NOMO-1 treated with dmso at 0.1 percent for 144 hours (cell line): Measurements from ENCODE around the gene OPALIN.

ENCODE experiments used
- DNase-seq: peaks from one replicate; lab custom pipeline; 2025; ENCODE audit not compliant: unreplicated experiment; lab: John Stamatoyannopoulos, UW

Gene OPALIN, protein sequence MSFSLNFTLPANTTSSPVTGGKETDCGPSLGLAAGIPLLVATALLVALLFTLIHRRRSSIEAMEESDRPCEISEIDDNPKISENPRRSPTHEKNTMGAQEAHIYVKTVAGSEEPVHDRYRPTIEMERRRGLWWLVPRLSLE

GRCh38 chr10:96358851-96359540 lies at the start of gene OPALIN:
Gene OPALIN, minus strand, starts transcription at chr10:96359002. Its CDS starts 106 bp downstream, at chr10:96358896.
- no peak for DNase-seq

GRCh38 chr10:96408201-96408600 lies 49.4 kb upstream of the OPALIN start:
- DNase-seq: no peak

DNA sequence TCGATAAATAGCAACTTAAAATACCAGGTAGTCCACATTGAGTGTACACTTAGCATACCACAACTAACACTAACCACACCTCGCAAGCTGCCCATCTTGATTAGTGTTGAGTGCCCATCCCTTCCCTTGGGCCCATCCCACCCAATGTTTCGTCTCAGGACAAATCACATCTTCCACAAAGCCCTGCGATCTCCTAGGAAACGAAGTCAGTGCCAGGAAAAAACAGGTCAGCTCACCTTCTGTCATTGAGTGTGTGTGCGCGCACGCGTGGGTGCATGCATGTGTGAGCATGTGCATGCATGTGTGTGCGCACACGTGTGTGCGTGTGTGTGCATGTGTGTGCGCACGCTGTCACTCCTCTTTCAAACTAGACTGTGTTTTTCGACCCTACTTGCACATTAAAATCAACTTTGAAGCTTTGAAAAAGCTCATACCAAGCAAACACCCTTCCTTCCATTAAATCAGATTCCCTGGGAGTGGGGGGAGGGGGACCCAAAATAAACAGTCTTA lies 48.8 kb upstream of the OPALIN start:
- DNase-seq: no peak

DNA sequence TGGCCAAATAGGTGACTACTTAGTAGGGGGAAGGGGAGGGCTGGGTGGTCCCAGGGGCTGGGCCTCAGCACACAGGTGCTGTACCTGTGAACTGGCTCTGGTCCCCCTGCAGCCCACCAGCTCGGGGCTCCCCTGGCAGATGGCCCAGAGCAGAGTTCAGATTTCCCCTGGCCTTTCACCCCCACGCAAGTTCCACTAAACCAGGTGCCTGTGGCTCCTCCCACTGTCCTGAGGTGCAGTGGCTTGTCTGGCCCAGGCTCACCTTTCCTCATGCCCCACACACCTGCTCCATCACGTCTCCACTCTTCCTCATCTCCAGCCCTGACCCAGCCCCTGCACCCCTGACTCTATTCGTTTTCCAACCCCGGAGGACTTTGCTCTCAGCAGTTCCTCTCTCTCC lies 47.3 kb upstream of the OPALIN start:
- no peak for DNase-seq

- no peak for DNase-seq
Measured at GRCh38 chr10:96402417-96403305, 43.9 kb upstream of the OPALIN start.

DNA sequence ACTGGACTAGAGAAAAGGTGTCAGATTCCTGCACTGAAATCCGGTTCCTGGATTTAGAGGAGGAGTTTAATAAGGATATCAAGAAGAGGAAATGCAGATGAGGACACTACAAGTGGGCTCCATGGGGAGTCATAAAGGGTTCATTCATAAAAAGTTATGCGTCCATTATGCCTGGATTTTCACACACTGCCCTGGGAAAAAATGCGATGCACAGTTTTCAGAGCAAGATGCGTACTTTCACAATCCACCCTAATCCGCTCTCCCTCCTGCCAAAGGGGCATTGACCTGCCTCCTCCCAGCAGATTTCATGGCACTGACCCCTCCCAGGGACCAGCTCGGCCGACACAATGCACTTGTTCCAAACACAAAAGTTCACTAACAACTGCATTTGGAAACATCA lies 42.2 kb upstream of the OPALIN start:
- no peak for DNase-seq

DNA sequence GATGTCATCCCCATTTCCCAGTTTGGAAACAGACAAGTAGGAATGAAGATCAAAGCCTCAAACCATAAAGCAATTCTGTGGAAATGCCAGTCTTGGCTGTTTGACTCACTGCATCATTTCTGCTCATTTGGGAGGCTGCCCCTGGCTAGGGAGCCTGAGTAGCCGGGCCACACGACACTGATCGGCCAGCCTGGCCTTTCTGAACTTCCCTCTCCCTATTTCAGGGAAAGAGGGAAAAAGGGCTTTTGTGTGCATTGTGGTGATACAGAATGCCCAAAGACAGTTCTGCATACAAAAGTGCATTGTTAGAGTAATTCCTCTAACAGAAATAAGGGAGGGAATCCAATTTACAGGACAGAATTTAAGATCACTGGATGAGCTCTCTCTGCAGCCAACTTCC lies 41.7 kb upstream of the OPALIN start:
- no peak for DNase-seq

DNA sequence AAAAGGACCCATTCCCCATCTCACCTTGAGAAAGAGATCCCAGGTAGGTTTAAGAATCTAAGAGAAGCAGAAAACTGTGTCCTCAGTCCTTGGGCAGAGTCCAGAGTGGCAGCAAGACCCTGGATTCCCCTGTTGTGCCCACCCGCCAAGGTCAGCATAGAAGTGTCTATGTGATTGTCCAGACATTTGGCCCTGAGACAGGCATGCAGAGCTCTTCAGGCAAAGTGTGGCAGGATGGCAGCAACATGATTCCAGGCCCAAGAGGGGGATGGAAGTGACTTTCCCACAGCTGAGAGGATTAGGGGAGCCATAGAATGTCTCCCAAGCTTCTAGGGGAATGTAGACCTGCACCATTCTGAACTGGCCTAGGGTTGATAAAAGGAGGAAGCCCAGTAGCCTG lies 39.1 kb upstream of the OPALIN start:
- DNase-seq: no peak

- DNase-seq: peak; percentile 23
Measured at GRCh38 chr10:96395931-96396877, 37.4 kb upstream of the OPALIN start.

- no peak for DNase-seq
Measured at GRCh38 chr10:96390460-96390864, 31.7 kb upstream of the OPALIN start.

GRCh38 chr10:96389785-96390184 lies 31.0 kb upstream of the OPALIN start:
- DNase-seq: no peak

- DNase-seq: no peak
Measured at GRCh38 chr10:96387601-96388000, 28.8 kb upstream of the OPALIN start.

DNA sequence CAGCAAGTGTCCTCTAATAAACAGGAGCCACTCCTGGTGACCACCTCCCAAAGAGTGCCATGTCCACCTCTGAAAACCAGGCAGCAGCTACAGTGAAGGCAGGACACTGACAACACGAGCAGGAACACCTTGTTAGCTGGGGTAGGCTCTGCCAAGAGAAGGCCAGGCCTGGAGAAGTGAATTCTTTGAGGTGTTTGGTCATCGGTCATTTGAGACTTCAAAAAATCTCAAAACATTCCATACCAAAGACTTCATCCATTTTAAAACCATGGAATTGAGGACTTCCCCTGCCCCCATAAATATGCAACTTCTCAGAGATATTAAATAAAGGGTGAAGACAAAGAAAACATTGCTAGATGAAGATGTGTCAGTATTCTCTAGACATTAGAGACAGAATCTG lies 28.4 kb upstream of the OPALIN start:
- DNase-seq: no peak

DNA sequence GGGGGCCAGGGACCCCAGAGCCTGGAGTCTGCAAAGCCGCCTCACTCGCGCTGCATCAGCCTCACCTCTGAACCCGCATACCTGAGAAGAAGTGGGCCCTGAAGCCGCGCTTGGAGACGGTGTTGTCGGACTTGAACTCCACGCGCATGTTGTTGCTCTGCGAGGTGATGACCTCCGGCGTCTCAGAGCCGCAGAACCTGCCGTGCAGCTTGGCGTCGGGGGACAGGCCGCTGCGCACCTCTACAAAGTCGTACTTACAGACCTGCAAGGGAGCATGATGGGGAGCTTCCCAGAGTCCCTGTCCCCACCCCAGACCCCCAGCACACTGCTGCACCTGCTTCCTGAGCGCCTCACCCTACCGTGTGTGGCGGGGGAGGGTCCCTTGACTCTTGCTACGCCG lies 25.7 kb upstream of the OPALIN start:
- DNase-seq: no peak

DNA sequence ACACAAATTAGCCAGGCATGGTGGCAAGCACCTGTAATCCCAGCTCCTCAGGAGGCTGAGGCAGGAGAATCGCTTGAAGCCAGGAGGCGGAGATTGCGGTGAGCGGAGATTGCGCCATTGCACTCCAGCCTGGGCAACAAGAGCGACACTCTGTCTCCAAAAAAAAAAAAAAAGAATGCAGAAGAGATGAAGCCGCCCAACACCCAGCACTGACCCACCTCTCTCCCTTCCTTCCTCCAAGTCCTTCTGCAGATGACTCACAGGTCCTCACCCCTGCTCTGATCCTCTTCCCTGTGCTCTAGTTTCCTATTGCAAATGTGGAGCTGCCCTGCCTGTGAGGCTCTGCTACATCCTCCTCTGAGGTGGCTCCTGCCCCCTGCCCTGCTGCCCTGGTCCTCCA lies 22.0 kb upstream of the OPALIN start:
- DNase-seq: peak; percentile 95

- DNase-seq: no peak
Measured at GRCh38 chr10:96379758-96380157, 21.0 kb upstream of the OPALIN start.

- DNase-seq: no peak
Measured at GRCh38 chr10:96378741-96379140, 19.9 kb upstream of the OPALIN start.

DNA sequence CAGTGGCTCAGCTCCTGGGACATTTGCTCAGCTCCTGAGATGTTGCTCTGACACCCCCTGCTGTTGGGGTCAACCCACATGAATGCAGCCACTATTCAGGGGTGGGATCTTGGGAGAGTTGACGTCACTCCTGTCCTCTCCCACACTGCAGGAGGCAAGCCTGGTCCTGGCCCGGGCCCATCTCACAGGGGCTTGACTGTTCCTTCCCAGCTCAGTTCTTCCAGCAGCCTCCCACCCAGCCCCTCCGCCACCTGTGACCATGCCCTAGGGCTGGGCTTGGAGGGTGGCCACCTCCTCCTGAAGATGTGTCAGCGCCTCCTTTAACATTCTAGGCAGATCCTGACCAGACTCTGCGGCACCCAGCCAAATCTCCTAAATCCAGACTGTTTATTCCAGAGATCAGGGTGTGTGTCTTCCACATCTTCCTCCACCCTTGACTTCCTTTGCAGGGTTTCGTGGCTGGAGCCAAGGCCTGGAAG lies 19.1 kb upstream of the OPALIN start:
- no peak for DNase-seq

DNA sequence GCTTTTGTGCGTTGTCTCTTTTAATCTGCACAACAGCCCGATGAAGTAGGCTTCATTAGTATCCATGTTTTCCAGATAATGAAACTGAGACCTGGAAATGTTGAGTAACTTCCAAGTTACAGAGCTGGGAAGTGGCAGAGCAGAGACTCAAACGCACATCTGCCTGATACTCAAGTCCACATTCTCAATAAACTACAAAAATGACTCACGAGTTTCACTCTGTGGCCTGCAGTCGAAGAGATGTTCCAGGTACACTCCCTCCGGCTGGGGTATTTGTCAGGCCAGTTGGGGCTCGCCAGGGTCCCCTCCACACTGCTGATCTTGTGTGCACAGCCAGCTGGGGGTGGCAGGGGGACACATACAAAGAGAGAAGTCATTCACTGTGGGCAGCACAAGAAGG lies 17.7 kb upstream of the OPALIN start:
- no peak for DNase-seq

DNA sequence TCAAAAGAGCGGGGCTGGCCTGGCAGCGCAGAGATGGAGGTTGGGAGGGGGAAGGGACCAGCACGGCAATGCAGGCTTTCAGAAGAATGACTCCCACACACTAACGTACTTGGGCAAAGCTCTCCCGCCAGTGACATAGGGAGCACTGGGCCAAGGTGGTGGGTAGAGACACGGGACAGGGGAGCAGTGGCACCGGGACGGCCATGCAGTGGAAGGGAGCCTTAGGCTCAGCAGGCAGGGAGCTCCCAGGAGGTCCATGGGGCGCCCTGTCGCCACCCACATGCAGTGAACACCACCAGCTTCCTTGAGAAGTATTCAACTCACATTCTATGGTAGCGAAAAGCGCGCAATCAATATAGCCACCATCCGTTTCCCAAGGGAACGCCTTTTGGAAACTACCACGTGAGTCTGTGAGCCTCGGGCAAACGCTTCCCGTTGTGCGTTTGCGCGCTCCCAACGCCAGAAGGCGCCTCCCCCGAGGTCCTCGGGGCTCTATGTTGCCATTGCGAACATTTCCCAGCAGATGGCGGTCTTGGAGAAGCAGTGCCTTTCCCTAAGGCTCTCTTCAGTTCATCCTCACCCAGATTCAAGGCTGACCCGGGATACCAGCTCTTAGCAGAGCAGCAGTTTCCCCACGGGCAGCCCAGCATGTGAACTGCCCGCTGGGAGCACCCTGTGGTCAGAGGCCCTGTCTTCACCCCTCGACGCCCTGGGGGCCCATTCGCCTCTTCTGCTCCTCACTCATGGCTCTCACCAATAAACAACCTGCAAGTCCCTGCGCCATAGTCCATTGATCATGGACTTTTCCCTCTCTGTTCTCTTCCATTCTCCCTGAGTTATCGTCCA lies 16.4 kb upstream of the OPALIN start:
- DNase-seq: peak; percentile 32
